Myocyte (in vitro differentiated cells): ENCODE data around the gene ANP32A. TPM values are rescaled to one million over a fixed set of nuclear protein-coding genes. Genes with fewer than 3 reads are reported as not detected.
"Not testable (repeated sequence)": the region's sequence is repeated elsewhere in the genome, so short reads cannot be mapped to it uniquely, and the experiment has no call there.

ENCODE experiments used
- DNase-seq: peaks from one replicate; pipeline ENCODE4 v3.0.0-alpha.2; 2012; ENCODE audit warnings: low read depth
- microRNA-seq: library from miRNA; unstranded; fragments of <30 nt; microRNA quantifications from one replicate; pipeline ENCODE4, GENCODE V29; 2016
- total RNA-seq: library from RNA; depleted of rRNA; stranded (reverse); fragments of >200 nt; gene quantifications from 2 replicates; pipeline ENCODE4 v1.2.3, GENCODE V29; 2014

ANP32A gene
- total RNA-seq, 1 donor from 2014 or later: 44.4 TPM

DNA sequence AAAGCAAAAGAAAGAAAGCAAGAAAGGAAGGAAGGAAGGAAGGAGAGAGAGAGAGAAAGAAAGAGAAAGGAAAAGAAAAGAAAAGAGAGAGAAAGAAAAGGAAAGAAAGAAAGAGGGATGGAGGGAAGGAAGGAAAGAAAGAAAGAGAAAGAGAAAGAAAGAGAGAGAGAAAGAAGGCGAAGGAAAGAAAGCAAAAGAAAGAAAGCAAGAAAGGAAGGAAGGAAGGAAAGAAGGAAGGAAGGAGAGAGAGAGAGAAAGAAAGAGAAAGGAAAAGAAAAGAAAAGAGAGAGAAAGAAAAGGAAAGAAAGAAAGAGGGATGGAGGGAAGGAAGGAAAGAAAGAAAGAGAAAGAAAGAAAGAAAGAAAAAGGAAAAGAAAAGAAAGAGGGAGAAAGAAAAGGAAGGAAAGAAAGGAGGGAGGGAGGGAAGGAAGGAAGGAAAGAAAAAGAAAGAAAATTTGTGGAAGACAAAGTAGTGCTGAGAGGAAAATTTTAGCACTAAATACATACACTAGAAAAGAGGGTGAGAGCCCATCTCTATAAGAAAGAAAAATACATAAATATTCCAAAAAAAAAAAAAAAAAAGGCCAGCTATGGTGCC, 60.6 kb downstream of the ANP32A start:
- DNase-seq: not testable (repeated sequence)

DNA sequence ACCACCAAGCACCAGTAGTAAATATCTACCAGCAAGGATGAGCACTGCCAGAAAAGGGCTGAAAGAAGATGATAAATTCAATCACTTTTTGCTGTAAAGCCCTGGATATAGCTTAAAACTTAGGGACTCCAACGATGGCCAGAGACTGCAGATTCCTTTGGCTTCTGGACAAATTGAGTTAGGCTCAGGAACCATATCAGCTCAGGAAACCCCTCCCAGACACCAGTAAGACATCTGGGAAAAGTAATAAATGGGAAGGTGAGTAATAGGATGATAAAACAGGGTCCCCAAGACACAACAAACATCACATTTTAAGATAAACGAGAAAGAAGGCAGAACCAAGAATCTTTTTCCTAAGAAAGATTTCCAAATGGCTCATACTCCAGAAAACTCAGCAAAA, 65.0 kb downstream of the ANP32A start:
- DNase-seq: no peak

DNA sequence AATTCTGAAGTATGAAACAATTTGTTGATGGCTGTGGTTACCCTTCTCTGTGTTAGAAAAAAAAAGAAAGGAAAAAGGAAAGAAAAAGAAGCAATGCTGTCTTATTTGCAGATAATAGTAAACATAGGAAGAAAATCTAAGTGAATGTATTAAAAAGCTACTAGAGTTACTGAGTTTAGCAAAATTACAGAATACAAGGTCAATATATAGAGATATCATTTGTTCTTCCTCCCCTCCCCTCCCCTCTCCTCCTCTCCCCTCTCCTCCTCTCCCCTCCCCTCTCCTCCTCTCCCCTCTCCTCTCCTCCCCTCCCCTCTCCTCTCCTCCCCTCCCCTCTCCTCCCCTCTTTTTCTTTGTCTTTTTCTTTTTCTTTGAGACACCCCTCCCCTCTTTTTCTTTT, 69.1 kb downstream of the ANP32A start:
- no peak for DNase-seq

DNA sequence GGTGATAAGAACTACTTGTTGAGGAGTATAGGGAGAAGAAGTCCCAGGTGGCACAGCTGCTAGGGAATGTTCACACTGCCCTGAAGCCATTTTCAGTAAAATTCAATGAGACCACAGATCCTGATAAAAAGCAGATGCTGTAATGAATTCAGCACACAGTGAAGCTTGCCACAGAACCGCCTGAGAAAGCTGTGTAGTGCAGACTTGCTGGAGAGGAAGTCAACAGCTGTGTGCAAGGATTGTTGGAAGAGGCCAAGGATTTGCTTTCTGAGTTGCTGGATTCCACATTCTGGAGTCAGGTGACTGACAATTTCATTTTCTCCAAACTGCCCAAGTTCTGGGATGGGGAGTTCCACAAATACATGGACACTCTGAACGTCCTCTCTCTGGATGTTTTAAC, 70.9 kb downstream of the ANP32A start:
- peak; percentile 54 for DNase-seq

DNA sequence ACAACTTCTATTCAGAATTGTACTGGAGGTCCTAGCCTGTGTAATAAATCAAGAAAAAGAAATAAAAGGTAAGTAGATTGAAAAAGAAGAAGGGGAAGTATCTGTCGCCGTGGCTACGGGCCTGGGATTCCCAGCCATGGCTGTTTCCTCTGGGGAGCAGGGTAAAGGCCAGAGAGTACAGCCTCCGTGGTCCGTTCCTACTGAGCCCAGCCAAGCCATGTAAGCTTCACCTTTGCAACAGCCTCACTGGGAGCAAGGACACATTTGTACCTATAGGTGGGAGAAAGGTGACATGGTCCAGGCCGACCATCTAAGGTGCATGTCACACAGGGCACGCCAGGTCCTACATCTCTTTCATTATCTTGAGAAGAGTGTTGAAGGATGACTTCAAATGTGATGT, 71.3 kb downstream of the ANP32A start:
- DNase-seq: no peak

DNA sequence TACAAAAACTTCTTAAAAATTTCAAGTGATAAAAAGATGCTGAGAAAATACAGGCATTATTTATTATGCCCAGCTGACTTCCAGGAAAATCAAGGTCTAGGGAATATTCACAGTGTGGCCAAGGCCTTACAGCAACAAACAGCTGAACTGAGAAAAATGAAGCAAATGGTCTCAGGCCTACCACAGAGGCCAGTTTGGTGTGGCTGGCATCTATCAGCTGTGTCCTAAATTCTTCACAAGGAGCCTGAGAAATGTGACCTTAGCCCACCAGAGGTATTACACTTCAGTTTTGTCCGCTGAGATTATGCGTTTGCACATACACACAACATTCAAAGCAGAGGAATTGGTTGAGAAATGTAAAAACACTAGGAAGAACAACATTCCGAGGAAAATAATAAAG, 77.4 kb downstream of the ANP32A start:
- peak; percentile 71 for DNase-seq

DNA sequence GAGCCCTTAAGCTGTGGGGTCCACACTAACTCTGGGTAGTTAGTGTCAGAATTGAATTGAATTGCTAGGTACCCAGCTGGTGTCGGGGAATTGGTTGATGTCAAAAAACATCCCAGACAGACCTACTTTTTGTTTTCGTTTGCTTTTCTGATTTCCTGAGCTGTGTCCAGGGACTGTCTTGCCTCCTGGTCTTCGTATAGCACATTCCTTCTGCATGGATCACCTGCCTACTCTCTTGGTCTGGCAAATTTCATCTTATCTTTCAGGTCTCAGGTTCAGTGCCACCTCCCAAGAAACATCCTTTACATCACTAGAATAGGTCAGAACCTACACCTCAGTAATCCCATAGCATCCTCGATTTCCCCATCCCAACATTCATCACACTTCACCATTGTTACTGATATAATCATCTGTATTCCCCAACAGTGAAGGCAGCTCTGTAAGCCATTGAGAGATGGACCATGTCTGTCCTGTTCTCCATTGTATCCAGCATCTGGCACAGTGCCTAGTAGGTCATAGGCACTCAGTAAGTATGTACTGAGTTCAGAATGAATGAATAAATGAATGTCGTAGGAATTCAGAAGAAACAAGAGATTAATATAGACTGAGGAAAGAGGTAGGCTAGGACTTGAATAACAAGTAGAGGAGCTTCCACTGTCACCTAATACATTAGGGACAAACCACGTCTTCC, 81.2 kb downstream of the ANP32A start:
- DNase-seq: no peak

DNA sequence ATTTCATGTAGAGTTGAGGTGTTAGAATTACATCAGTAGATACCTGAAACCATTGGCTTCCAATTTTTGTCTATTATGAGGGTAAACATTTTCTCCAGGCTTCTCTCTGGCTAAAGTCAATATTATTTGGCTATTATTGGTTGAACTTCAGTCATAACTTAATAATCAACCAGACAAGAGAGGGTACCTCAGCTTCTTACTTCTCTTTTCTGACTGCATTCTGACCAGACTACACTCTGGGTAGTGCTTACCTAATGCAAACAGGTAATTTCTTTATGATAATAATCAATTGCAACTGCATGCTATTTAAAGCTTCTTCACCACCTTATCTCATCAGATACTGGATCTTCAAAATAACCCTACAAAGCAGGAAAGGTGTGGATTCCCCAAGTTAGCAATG, 85.1 kb downstream of the ANP32A start:
- no peak for DNase-seq

DNA sequence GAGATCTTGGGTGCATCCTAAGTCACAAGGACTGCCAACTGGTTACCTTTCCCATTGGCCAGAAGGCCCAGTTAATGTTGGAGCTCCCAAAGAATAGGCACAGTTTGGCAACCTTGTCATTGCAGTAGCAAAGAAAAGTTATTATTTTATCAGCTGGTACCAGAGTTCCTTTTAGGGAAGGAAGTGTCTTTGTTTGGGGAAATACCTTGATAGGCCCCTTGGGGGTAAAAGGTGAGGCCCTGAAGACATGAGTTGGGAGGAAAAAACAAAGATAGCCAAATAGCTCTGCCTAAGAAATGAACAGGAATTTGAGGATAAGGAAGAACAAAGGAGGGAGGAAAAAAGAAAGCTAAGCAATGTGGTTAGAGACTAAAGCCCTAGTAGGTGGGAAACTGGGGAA, 85.8 kb downstream of the ANP32A start:
- no peak for DNase-seq

DNA sequence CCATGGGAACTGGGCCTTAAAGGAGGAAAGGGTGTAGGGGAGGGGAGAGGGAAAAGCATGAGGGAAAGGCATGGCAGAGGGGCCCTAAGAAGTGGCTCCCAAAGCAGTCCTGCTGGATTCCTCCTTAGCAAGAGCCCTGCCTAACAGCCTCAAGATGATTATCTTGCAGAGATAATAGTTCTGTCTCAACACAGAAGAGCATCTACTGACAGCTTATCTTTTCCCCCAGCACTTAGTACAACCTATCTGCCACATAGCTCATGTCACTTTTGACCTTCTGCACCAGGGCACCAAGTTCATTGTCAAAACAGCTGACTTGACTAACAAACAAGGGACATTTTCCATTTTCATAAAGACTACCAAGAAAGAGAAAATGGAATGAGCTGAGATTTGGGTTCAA, 86.3 kb downstream of the ANP32A start:
- no peak for DNase-seq

DNA sequence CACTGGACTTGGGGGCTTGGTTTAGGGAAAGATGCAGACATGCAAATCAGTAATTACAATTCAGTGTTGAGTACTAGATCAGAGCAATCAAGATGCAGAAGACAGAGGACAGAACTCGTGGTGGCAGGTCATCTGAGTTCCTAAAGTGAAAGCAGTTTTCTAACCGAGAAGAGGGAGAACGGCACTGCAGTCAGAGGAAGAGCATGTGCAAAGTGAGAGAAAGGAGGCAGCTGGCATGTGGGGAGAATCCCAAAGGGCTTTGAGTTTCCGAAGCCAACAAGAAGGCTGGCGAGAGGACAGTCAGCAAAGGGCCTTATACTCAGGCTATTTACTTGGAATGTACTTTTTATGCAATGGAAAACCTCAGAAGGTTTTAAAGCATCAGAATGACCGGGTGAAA, 87.0 kb downstream of the ANP32A start:
- peak; percentile 62 for DNase-seq

DNA sequence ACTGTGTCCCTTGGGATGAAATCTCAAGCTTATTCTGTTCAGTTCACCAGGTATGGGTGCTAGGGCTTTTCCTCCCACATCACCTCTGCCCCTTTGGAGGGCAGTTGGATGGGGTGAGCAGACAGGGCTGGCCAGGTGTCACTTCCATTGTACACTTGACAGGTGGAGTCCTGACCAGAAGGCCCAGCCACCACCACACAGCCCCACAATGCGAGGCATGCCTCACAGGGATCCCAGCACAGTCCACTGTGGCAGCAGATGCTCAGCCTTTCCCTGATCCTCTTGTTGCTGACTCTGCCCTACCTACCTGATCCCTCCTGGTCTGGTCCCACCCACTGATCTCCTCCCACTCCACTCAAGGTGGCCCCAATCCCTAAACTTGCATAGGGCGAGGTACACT, 88.2 kb downstream of the ANP32A start:
- DNase-seq: no peak

DNA sequence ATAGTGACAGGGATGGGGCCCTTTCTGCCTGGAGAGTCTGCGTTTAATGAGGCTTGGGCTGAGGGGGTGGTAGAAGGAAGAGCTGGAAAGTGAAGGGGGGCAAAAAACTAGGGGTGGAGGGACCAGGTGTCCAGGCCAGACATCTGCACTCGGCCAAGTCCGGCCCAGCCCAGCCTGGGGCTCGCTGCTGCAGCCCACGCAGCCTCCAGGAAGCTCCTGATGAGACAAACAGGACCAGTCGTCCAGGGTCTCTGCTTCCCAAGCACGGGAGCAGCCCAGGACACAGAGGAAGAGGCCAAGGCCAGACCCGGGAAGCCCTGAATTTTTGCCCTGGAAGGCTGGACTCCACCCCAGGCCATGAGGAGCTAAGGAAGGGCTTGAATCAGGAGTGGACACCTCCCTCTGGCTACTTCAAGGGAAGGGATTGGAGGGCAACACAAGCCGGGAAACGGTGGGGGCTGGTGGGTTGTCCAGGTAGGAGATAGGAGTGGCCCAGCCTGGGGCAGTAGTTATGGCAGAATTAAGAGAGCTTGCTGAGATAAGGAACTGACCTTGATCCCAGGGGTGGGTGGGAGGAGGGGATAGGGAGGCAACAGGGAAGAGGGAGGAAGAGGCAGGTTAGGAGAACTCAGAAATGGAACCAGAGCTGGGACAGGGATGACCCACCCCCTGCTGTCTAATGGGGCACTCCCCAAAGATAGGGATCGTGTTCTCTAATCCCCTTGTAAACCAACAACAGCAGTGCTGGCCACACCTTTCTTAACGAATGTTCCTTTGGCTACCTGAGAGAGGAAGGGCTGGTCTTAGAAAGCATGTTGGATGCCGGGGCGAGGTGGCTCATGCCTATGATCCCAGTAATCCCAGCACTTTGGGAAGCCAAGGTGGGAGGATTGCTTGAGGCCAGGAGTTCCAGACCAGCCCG, 89.5 kb downstream of the ANP32A start:
- no peak for DNase-seq

DNA sequence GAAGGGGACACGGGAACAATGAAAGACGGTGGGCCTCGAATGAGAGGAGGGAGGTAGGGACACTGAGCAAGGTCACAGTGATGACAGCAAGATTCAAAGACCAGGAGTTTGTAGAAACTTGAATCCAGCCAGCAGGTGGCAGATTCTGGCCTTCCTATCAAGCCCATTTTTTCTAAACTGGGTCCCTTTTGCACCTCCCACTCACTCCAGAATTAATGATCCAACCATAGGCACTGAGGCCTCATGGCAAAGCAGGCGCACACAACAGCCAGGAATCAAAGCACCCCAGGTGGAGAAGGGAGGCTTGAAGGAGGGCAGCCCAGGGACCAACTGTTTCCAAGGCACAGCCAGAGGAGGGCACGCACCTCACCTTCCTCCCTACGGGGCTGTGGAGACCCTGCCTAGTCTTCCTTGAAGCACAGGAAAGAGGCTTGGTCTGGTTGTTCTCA, 90.2 kb downstream of the ANP32A start:
- DNase-seq: peak; percentile 38

DNA sequence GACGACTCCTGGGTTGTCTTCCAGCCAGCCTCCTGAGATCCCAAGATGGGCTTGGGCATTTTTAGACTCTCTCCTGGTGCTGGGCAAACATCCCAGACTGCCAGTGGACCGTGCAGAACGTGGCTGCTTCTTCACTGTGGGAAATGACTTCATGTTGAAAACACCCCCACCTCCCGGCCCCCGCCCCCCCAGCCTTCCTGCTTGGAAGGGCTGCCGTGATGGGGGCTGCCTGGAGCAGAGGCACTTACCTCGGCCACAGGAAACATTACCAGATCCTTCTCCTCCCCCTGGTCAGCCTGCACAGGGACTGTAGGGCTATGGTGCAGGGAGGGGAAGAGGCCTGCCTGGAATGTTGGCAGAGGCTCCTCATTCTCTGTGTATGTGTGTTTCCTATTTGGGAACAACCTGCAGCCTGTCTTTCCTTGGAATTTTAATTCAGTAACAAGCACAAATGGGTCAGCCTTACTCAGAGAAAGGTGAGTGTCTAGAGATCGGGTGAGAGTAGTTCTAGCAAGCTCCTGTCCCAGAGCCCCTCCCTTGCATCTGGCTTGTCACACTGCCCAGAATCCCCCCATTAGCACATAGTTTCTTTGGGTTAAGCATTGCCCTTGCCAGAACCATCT, 90.8 kb downstream of the ANP32A start:
- DNase-seq: peak; percentile 32

Small RNAs within 50 kb of the gene (microRNA-seq; reads per million reads assigned to microRNA genes)
- gene MIR4312: not detected

Other genes starting within 250 kb of the ANP32A start
- gene CORO2B, start 241.9 kb downstream of the ANP32A start, total RNA-seq: 1.7 and 3.2 TPM in 2 replicates
- 9.4 and 13.8 TPM in 2 replicates for gene SPESP1, start 109.6 kb upstream of the ANP32A start, total RNA-seq
- 1.1 and 1.3 TPM in 2 replicates for gene NOX5, start 193.8 kb upstream of the ANP32A start, total RNA-seq